ELF-1 (cell line): ENCODE measurements around the gene ANKRD55.
"Not testable (repeated sequence)": the region's sequence is repeated elsewhere in the genome, so short reads cannot be mapped to it uniquely, and the experiment has no call there.

Experiments
- DNase-seq: peaks from one replicate; pipeline ENCODE4 v3.0.0-alpha.2; 2016; ENCODE audit warnings: low read depth, low spot score

Gene ANKRD55

DNA sequence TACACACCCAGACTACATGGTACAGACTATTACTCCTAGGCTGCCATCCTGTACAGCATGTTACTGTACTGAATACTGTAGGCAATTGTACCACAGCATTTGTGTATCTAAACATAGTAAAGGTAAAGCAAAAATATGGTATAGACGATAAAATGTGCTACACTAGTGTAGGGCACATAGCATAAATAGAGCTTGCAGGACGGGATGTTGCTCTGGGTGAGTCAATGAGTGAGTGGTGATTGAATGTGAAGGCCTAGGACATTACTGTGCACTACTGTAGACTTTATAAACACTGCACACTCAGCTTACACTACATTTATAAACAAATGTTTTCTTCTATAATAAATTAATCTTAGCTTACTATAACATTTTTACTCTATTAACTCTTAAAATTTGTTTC, 25.6 kb downstream of the ANKRD55 start:
- no peak for DNase-seq

DNA sequence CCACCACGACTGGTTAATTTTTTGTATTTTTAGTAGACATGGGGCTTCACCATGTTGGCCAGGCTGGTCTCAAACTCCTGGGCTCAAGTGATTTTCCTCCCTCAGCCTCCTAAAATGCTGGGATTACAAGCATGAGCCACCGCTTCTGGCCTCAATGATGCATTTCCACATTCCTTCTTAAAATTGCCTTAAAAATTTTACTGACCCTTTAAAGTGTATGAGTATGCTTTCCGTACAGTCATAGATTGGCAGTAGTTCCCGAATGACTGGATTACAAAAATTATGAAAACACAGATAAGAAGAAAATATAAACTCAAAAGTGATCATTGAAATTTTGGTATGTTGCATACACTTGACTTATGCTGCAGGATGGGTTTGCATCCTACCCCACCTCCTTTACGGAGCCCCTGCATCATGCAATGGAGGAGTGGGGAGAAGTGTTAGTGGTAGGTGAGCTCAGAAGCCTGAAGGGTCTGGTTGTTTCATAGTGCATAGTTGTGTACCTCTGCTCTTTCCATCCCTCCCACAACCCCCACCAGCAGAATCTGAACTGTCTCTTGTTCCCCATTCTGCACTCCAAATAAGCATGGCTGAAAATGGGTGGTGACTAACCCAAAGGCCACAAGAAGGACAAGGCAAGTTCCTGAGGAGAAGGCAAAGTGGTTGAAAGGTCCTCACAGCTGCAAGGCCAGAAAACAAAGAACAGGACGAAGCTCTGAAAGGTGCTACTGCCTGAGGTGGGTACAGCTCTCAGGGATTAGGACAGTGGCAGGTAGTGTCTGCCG, 26.8 kb downstream of the ANKRD55 start:
- DNase-seq, result no peak

DNA sequence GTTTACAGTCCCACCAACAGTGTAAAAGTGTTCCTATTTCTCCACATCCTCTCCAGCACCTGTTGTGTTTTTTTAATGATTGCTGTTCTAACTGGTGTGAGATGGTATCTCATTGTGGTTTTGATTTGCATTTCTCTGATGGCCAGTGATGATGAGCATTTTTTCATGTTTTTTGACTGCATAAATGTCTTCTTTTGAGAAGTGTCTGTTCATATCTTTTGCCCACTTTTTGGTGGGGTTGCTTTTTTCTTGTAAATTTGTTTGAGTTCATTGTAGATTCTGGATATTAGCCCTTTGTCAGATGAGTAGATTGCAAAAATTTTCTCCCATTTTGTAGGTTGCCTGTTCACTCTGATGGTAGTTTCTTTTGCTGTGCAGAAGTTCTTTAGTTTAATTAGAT, 29.2 kb downstream of the ANKRD55 start:
- not testable (repeated sequence) for DNase-seq

DNA sequence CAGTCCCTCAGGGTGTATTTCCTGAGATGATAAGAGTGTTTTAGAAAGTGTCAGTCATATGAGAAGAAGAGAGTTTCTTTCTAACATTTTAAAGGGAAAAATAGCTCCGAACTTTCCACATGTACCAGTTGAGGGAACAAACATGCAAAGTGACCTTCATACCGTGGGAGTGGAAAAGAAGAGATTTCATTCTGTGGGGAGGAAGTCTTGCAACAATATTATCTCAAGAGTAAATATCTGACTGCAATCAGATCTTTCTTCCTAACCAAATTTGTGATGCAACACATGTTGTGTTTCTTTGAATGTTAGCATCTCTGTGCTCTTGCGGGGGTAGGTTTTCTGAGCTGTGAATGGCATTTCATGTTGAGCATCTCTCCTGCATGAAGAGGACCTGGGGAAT, 30.6 kb downstream of the ANKRD55 start:
- DNase-seq, result no peak

DNA sequence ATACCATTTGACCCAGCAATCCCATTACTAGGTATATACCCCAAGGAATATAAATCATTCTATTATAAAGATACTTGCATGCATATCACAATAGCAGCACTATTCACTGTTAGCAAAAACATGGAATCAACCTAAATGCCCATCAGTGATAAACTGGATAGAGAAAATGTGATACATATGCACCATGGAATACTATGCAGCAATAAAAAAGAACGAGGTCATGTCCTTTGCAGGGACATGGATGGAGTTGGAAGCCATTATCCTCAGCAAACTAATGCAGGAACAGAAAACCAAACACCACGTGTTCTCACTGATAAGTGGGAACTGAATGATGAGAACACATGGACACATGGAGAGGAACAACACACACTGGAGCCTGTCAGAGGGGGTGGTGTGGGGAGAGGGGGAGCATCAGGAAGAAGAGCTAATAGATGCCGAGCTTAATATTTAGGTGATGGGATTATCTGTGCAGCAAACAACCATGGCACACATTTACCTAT, 31.3 kb downstream of the ANKRD55 start:
- not testable (repeated sequence) for DNase-seq

DNA sequence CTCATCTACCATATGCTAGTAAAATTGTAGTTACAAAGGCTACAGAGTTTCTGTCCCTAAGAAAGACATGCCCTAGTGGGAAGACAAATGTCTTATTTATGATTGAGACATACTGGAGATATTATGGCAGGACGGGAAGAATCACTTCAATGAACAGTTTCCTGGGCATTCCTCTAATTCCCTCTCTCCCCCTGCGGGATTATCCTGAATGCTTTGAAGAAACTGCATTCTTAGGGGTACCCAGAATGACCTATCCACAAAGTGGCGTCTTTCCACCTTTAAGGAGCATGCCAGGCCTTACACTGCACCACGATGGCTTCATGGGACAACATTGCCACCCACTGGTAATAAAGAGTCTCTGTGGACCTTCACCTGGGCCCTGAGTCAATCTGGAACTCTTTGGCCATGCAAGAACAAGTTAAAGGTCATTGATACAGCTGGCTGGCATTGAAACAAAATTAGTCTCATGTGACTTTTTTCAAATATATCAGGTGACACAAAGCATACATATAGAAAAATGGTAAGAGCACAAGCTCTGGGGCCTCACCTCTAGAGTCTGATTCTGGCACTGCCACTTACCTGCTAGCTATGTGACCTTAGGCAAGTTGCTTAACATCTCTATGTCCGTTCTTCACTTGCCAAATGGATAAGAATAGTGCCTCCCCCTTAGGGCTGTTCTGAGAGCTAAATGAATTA, 32.0 kb downstream of the ANKRD55 start:
- peak; percentile 85 for DNase-seq

DNA sequence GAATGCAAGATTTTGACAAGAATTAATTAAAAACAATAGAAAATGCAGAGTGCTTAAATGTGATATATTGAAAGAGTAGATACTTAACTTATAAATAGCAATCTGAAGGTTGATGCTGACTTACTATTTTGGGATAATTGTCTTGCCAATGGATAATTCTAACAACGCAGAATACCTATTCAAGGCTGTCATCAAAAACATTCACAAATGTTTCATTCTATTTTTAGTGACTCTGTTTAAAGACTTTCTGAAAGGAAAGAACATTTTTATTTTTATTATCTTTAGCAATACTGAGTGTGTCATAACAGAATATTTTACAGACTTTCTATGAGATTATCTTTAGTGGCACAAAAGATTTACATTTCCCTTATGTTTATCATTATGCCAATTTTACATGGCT, 38.1 kb downstream of the ANKRD55 start:
- DNase-seq, result no peak

DNA sequence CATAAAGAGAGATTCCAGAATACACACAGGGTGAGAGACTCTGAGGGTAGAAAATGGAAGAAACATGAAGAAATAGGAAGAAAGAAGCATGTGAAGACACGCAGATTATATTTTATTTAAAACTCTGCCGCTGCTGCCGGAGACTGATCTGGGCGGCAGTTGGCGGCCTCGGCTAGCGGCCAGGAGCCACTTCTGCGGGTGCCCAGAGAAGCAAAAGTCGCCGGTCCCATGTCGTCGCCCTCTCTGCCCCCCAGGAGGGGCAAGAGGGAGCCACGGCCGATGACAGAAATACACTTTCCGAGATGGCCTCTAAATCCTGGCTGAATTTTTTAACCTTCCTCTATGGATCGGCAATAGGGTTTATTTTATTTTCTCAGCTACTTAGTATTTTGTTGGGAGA, 40.9 kb downstream of the ANKRD55 start:
- no peak for DNase-seq

DNA sequence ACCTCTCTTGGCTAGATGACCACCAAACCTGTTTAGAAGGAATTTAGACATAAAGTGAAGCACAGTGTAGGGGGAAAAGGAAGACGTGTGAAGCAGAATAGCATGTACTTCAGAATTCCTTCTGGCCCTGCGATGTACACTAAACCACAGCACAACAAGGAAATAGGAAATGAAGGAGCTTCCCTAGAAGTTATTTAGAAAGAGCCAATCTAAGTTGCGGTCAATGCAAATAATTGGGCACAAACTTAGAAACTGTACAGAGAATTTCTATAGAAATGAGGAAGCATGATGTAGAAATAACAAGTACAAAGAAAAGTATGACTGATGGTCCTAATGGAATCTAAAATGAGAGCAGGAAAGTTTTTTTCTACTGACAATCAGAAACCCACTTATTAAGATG, 41.5 kb downstream of the ANKRD55 start:
- no peak for DNase-seq

DNA sequence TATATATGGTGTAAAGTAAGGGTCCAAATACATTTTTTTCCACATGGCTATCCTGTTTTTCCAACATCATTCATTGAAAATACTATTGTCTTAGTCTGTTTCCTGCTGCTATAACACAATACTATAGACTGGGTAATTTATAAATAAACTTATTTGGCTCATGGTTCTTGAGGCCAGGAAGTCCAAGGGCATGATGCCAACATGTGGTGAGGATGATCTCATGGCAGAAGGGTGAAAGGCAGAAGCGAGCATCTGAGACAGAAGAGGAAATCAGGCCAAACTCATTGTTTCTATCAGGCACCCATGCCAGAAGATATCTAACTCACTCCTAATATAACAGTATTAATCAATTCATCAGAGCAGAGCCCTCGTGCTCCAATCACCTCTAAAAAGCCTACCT, 42.6 kb downstream of the ANKRD55 start:
- no peak for DNase-seq

DNA sequence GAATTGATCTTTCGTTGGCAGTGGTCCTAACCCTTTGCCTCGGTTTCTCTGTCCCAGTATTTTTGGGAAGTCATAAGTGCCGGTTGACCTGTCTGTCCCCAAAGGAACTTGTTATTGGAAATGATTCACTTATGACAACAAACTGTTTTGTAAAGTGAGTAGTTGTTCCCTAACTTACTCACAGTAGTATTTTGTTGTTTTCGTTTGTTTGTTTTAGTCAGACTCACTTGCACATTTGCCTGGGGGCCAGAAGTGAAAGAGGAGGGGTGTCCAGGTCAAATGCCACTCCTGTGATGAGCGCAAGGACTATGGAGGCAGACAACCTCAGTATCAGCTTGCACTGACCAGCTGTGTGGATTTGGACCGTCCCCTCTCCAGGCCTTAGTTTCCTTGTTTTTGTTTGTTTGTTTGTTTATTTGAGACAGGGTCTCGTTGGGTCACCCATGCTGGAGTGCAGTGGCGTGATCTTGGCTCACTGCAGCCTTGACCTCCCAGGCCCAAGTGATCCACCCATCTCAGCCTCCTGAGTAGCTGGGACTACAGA, 47.3 kb downstream of the ANKRD55 start:
- no peak for DNase-seq

DNA sequence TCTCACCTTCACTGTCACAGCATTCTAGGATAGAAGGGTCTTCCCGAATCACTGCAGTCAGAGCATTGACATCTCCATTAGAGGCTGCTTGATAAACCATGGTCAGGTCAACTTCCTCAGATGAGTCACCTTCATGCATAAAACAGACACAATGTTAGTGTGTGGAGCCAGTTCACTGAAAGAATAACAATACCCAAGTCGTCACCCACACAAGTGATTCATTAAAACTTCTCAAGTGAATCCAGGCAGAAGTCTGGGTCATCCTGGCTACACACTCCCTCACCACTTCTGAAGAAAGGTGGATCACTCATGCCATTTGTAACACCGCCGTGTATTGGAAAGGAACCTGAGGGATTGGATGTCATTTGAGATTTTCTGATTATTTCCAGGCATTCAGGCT, 49.6 kb downstream of the ANKRD55 start:
- no peak for DNase-seq

DNA sequence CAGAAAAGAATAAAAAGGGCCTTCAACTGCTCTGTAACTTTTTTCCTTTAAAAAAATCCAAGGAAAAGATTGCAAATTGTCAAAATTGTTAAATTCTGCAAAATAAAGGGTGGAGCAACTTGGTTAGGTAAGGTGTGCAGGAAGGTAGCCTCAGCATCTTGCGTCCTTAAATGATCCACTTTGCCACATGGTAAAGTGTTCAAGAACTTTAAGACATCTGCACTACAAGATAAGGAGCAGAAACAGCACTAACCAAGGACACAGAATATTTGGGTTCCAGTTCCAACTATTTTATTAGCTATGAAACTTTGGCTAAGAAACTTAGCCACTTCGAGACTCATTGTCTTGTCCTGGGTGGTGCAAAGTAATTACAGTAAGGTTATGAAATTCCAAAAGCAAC, 53.7 kb downstream of the ANKRD55 start:
- DNase-seq, result no peak

DNA sequence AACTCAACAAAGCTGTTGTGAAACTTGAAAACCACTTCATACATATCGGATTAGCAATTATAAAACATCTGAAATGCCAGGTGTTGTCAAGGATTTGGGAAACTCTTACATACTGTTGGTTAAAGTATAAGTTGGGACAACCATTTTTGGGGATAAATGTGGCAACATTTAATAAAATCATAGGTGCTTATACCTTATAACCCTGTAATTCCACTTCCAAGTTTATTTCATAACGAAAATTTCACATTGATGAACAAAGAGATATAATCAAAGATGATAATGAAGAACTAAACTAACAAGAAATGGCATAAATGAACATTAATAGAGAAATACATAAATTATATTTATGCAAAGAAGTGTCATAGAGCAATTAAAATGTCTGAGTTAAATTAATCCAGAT, 54.3 kb downstream of the ANKRD55 start:
- no peak for DNase-seq

DNA sequence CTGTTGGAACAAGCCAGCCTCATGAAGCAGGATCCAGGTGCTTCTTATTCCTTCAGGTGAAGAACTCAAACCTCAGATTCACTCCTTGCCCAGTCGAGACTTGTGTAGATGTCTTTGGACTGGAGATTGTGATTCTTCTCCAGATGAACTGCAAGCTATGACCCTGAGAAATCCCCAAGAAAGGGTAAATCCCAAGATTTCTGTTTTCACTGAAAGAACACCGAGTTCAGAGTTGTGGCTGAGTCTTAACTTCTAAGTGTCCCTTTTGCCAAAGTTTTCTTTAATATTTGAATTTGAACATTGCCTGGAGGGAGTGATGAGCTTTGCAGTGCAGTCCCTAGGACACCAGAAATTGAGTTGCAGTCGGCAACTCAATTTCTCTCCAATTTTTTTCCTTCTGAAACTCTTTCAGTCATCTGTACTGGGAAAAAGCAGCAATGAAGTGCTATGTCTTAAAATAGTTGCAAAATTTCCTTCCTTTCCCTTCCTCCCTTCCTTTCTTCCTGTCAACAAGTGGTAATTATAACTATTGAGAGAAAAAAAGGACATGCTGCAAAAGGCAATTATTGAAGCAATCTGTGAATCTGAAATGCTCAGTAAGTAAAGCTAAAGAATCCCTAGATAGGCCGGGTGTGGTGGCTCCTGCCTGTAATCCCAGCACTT, 56.1 kb downstream of the ANKRD55 start:
- no peak for DNase-seq

DNA sequence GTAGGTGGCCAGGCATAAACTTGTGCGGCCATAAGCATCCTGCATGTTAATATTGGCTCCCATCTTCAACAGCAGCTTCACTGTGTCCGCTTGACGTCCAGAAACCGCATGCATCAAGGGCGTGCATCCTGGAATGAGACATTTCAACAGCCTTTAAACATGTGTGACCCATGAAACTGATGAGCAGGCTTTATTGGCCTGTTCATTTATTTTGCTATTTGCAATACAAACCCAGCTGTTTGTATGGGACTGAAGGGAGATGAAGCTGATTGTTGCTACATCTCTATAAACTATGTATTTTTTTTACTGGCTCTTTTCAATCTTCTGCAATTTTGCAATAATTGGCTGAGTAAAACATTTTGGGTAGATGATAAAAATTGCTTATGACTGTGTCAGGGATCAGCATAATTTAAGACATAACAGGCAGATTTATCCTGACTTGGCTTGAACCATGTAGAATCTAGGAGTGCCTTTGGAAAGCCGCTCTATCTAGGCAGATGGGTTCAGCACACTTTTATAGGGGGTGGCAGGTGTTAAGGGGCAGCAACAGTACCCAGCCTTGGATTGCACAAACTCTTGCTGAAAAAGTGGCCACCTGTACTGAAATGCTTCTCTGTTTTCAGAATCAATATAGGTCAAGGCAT, 56.9 kb downstream of the ANKRD55 start:
- DNase-seq, result no peak

DNA sequence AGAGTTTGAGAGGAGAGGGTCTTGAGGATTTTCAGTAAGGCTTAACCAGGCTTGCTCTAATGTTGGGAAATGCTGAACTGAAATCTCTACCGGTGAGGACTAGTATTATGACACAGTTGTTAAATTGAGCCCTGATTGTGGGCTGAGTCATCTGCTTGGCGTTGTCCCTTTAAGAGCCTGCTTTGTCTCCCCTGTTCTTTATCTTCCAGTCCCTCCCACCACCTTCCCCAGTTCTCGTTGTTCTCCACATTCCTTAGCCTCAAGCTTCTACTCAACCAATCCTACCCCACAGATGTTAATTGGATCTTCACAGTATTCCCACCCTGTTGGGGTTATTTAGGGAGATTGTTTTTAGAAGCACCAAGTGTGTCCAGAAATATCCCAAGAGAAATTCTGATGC, 57.6 kb downstream of the ANKRD55 start:
- DNase-seq, result peak; percentile 89

DNA sequence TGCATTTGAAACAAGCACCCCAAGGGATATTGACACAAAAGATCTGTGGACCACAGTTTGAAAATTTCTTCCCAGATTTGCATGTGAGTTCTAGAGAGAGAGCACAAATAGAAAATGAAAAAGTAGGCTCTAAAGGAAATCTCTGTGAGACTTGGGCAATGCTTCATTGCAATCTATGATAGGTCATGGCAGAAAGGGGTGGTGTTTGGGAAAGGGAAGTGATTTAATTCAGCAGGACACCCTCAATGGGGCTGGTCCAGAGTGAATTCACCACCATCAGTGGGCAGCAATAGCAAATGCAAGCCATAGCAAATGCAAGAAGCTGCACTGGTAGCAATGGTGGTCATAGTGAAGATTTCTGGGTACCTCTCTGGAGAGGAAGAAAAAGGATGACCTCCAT, 58.1 kb downstream of the ANKRD55 start:
- no peak for DNase-seq

DNA sequence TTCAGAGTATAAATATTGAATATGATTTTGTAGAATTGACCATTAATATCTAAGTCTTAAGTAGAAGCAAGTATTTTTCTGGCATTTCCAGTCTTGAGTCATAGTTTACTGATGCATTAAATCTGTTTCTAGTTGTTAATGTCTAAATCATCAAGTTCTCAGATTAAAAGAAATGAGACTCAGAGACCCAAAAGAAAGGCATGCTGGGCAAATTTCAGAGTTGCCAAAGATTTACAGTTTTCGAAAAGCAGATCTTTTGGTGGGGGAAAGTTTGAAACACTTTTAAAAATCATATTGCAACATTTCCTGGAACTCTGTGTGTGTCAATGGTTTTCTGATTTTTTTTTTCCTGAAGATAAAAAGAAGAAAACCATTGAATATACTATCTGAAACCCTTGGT, 60.9 kb downstream of the ANKRD55 start:
- no peak for DNase-seq

DNA sequence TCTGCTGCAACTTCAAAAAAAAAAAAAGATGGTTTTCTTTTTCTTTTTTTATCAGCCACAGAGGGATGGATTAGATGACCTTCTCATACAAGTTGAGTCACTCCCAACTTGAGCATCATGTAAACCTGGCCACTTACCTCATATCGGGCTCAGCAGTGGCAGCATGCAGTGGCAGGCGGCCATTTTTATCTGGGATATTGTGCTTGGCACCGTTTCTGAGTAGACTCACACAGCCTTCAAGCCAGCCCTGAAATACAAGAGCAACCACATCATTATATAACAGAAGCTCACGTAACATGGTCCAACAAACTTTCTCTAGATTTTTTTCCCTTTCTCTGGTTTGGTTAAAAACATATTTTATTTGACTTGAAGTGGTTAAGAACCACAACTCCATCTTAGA, 62.6 kb downstream of the ANKRD55 start:
- no peak for DNase-seq

DNA sequence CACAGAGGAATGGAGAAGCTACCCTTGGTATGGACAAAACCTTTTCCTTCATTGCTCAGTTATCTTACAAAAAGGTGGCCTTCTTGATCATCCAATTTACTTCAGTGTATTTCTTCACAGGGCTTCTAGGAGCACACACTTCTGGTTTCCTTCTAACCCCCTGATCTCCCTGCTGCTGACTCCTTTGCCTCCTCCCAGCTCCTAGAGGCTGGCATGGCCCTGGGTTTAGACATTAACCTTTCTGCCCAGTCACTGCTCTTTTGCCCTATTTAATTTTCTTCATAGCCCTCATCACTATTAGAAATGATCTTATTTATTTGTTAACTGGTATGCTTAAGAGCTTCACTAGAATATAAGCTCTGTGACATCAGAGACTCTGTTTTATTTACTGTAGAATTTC, 63.2 kb downstream of the ANKRD55 start:
- no peak for DNase-seq

DNA sequence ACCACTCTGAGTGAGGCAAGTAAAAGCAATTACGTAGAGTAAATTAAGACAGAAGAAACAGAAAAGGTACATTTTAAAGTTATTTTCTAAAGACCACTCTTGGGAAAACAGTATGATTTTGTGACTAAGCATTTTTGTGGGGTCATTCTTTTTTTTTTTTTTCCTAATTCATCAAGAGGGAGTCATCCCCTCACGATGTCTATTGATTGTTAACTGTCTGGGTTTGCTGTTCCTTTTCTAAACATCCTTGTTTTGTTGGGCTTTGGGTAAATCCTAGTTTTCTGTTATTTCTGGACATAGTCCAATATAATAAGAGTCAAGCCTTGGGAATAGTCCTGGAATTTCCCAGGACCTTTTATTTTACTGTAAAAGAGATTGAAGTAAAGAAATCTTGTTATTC, 63.8 kb downstream of the ANKRD55 start:
- no peak for DNase-seq
